Omental fat pad (tissue), 4 donors: ENCODE measurements around the gene KIAA0753. TPM values are rescaled to one million over a fixed set of nuclear protein-coding genes. Genes with fewer than 3 reads are reported as not detected.

Source experiments
- ATAC-seq: fragments of 150-250 bp; one replicate; pipeline ENCODE4 v1.9.1; 2016; ENCODE audit warnings: mild to moderate bottlenecking, moderate library complexity; ENCODE audit not compliant: low FRiP score
- DNase-seq: peaks from one replicate; pipeline ENCODE4 v3.0.0-alpha.2; 2019; ENCODE audit warnings: low spot score
- CTCF ChIP-seq, 3 donors: fragments of 450-650 bp; IDR thresholded peaks; one replicate each; pipeline ENCODE4 v1.5.1; 2016 to 2017; ENCODE audit warnings: antibody characterized with exemption in 3 of 3, mild to moderate bottlenecking in 3 of 3, moderate library complexity in 2 of 3
- total RNA-seq, 4 donors: library from RNA; depleted of rRNA; stranded (reverse); fragments of >200 nt; gene quantifications; one replicate each; pipeline ENCODE4 v1.1.0, GENCODE V29; 2016

Gene KIAA0753
- total RNA-seq, 4 donors from 2014 or later = 9.5 to 11.8 (median 11.1) TPM

GRCh38 chr17:6633263-6633662 lies 7.2 kb downstream of the KIAA0753 start:
- ATAC-seq (no peak), DNase-seq (no peak)
- TF ChIP-seq CTCF (IDR thresholded peaks at IDR 0.05) = no peak

DNA sequence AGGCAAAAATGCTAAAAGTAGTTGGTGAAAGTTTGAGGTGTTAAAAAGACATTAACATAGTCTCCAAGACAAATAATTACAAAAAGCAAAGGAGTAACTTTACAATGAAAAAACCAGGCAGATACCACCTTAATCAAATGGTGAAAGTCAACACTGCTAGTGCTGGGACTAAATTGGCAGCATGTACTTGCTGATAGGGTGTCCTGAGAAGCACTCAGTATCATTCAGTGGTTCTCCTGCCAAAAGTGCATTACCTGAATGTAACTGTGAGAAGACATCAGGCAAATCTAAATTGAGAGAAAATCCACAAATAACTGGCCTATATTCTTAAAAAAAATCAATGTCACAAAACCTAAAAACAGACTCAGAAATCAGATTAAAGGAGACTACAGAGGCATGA lies 8.0 kb downstream of the KIAA0753 start:
- DNase-seq (no peak), ATAC-seq (no peak)
- no peak for TF ChIP-seq CTCF (IDR thresholded peaks at IDR 0.05)

DNA sequence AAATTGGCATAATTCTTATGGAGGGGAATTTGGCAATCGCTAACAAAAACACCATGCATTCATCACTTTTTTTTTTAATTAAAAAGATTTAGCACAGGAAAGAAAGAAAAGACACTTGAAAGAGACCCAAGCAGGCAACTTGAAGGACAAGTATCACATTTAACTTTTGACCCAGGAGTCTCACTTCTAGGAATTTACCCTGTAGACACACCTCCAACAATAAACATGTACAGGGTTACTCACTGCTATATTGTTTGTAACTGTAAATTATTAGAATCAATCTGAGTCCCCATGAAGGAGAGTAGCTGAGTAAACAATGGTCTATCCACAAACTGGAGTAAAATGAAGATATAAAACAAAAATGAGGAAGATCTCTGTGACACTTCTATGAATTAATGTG lies 10.1 kb downstream of the KIAA0753 start:
- no peak for ATAC-seq
- TF ChIP-seq CTCF (IDR thresholded peaks at IDR 0.05) = no peak
- DNase-seq = no peak

- ATAC-seq = no peak
- TF ChIP-seq CTCF (IDR thresholded peaks at IDR 0.05) = no peak
- DNase-seq = no peak
These were observed 13.5 kb downstream of the KIAA0753 start for GRCh38 chr17:6627019-6627418.

GRCh38 chr17:6626616-6627015 lies 13.9 kb downstream of the KIAA0753 start:
- ATAC-seq = no peak
- TF ChIP-seq CTCF (IDR thresholded peaks at IDR 0.05) = no peak

DNA sequence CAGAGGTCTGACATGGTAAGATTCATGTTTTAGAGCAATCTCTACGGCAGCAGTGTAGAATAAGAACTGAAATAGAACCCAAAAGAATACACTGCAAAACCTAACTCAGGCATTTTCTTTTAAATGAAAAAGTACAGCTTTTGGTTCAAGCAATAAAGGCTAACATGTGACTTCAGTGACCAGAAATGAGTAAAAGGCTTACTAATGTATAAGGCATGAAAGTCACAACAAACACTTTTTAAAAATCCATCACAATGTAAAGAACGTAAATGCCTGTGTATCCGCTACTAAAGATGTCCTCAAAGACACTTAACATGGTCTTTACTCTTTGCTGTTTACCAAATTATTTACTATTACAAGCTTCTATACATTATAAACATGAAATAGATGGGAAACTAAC lies 16.6 kb downstream of the KIAA0753 start:
- ATAC-seq = no peak
- no peak for DNase-seq
- no peak for TF ChIP-seq CTCF (IDR thresholded peaks at IDR 0.05)

More at GRCh38 chr17:6626616-6627015, 13.9 kb downstream of the KIAA0753 start:
- no peak for DNase-seq

GRCh38 chr17:6611231-6611630 lies 29.3 kb downstream of the KIAA0753 start:
- DNase-seq (no peak), ATAC-seq (no peak)
- no peak for TF ChIP-seq CTCF (IDR thresholded peaks at IDR 0.05)
